Measurements from ENCODE around the gene CDC14B.
"Not testable (repeated sequence)": the region's sequence is repeated elsewhere in the genome, so short reads cannot be mapped to it uniquely, and the experiment has no call there.

Gene CDC14B

GRCh38 chr9:96582199-96582598 lies 37.4 kb downstream of the CDC14B start:
- DNase-seq, result not testable (repeated sequence)

DNA sequence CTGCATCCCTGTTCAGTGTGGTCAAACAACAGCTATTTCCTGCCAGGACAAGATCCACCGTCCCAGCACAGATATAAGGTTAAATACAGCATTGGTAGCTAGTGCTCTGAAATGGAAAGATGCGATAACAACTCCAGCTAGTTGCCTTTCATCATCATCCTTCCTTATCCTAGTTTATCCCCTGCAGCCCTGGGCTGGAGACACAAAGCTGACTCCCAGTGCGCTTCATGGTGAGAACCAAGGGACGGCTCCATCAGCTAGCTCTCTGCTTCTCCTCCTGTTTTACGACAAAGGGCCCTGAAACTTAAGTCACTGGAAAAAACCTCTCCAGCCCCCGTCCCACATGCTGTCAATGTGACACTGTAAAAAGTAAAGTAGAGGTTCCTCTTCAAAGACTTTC lies 37.9 kb downstream of the CDC14B start:
- no peak for DNase-seq

DNA sequence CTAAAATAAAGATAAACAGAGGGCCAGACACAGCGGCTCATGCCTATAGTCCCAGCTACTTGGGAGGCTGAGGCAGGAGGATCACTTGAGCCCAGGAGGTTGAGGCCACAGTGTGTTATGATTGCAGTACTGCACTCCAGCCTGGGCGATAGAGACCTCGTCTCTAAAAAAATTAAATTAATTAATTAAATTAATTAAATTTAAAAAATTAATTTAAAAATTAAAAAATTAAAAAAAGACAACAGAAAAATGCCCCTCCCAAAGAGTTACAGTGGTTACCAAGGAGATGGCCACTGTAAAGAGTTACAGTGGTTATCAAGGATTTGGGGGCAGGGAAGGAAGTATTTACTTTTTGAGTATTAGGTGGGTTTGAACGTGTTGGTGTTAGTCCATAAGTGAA lies 38.3 kb downstream of the CDC14B start:
- DNase-seq, result no peak

DNA sequence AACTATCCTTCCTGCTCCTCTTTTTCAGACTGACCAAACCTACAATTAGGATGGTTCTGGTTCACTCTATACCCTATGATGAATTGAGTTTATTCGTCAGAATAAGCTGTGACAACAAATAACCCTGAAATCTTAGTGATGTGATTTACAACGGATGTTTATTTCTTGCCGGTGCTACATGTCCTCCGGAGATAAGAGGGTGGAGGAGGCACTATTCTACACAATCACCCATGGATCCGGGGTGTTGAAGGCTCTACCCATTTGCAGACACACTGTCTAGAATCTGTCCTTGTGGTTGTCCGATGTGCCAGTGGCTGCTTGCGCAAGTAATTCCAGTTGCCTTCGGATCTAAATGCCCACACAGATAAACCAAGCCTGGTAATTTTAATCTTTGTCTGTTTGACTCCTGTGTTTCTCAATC lies 44.7 kb downstream of the CDC14B start:
- DNase-seq, result no peak

GRCh38 chr9:96574455-96574854 lies 45.2 kb downstream of the CDC14B start:
- DNase-seq, result no peak

GRCh38 chr9:96567203-96567700 lies 52.4 kb downstream of the CDC14B start:
- DNase-seq, result no peak

DNA sequence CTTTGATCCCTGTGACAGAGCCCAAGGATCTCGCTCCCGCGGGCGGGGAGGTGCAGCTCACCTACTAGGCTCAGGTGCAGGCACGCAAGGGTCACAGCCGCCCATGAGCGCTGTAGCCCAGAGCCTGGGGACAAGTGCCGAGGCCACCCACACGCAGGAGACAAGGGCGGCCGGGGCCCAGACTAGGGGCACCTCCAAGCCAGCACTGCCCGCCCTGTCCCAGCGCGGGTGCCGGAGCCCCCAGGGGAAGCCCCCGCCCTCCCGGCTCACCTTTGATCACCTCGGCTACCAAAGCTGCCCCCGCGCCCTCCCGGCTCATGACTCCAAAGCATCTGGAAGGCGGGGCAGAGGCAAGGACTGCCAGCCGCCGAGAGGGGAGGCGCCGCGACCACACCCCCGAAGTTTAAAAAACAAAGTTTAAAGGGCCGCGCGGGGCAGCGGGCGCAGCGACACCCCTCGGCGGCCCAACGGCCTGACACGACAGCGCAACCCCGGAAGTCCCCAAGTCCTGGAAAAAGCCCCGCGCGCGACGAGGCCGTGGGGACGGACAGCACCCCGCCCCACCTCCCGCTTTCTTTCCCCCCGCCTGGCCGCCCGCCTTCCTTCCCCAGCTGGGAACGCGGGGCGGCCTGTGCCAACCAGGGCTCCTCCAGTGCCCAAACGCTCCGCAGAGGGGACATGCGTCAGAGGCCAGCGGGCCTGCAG lies 53.0 kb downstream of the CDC14B start:
- peak; percentile 86 for DNase-seq

DNA sequence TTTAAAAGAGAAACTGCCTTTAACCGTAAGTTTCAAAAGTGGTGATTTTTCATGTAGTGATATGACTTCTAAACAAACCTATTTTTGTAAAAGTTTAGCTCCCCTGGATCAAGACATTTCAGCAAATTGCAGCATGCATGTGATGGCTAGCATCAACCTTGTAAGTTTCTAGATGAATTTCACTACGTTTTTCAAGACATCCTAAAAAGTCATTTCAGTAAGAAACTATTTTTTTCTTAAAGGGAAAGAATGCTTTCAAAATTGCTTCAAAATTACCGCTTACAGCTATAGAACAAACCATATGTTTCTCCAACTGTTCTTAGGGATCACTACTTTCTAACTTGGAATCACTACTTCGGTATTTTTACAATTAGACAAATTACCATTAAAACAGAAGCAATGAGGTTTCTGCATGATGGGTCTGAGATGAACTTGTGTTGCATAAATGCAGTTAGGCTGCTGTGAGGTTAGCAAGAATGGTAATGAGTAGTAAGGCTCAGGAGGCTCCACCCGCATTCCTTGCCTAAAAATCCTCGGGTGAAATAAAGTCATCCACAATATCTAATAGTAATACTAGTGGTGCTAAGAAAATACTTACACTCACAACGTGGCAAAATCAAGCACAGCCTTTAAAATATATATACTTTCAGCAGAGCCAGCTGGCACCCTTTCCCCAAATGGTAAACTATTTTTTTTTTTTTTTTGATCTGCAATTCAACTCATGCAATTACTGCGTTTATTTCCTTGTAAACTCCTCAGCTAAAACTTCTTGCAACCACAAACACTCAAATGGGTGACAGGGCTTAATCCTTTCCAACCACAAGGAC lies 53.8 kb downstream of the CDC14B start:
- DNase-seq, result no peak

GRCh38 chr9:96564217-96564616 lies 55.4 kb downstream of the CDC14B start:
- no peak for DNase-seq

DNA sequence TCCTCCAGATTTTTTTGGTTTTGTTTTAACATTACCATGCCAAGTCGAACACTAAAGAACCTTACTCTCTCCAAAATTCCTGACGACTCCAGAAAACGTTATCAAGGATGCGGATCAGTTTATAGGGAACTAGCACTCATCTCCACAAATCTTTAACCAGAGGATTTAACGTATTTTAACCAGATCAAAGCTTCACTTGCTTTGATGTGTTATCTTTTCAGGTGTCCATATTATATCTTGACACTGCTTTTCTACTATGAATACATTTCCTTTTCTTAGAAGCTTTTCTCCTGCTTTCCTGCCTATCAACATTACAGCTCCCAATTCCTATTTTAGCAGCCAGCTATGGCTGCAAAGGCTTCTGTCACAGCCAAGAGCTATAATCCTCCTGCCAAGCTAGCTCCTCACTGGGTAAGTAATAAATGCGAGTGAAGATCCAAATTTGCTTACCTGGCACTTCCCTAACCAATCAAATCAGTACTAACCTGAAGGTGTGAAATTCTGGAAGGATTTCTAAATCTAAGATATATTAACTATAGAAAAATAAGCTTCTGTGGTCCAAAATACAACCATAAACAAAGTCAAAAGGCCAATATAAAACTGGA lies 60.2 kb downstream of the CDC14B start:
- no peak for DNase-seq

GRCh38 chr9:96557921-96558320 lies 61.7 kb downstream of the CDC14B start:
- DNase-seq, result no peak

DNA sequence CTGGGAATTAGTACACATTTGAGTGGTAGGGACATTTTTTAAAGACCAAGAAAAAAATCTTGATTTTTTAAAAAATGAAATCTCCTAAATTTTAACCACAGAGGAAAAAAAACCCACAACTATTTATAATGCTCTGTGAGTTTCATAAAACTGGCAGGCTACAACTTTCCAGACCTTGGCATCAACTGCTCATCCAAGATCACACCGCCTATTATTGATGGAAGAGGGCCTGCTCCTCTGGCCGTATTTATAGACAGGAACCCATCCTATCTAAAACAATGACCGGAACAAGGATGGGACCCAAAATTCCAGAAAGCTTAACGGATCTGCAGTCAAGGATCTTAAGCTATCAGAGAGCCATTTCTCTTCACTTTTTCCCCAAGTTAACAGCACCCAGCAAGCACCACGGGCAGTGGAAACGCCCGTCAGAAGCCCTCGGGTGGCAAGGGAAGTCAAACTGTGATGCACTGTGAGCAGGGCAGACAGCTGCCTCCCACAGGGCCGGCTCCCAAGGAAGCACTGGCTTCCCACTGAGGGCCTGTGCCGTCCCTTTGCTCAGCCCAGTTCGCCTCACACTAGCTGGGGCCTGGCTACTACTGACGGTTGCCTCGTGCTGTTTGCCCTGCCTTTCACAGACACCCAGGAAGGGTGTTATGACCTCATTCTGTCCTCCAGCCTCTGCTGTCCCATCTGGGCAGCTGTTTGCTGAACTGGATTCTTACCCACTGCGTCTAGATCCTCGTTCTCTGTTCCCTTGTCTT lies 62.8 kb downstream of the CDC14B start:
- no peak for DNase-seq

DNA sequence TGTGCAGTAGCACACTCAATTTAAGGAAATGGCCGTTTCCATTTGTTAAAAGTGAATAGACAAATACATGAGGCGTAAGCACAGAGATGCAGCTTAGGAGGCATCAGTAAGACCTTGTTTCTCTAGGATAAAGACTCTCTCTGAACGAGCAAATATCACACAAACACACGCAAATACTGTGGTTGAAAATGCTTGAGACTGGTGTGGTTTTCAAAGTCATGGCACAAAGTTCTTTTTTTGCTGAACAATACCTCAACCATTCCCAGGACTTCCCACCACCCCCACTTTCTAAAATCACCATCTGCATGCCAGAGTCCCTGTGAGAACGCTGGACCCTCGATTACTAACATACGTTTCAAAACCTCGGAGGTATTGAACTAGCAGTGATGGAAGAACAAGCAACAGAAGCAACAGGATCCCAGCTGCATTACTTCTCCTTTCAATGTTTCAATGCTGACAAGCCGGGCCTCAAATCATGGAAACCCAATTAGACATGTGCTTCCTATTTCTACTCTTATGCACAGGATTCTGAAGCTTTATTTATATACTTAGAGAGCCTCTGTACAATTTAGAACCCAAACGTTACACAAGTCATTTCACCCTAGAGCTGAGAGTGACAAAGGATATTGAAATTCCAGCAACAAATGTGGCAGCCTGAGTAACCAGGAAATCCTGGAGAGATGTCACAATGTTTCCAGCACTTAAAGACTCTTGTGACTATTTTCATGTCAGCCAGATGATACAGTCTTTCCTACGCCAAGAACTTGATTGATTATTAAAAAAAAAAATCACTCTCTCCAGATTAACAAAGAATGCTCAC lies 63.9 kb downstream of the CDC14B start:
- DNase-seq, result no peak

DNA sequence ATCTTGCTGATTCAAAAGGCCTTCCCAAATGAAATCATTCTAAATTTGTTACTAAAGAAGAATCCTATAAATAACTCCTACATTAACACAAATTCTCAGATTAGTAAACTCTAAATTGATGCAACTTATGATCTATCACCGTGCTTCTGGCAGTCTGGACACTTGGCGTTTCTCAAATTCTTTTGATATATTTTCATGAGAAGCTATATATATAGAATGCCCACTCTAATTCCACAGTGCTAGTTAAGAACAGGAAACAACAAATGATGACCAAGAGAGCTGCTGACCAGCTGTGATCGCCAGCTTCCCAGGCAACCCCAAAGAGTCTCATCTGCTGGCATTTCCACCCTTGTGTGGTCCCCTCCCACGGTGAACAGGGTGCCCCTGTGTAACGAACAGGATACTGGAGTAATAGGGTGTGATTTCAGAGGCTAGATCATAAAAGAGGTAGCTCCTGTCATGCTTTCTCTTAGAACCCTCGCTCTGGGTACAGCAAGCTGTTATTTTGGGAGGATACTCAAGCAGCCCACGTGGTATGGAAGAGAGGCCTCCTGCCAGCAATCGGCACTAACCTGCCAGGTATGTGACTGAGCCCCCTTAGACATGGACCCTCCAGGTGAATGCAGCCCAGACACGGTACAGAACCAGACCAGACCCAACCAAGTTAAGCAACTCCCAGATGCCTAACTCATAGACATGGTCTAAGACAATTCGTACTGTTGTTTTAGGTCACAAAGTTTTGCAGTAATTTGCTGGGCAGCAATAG lies 64.7 kb downstream of the CDC14B start:
- DNase-seq, result no peak

DNA sequence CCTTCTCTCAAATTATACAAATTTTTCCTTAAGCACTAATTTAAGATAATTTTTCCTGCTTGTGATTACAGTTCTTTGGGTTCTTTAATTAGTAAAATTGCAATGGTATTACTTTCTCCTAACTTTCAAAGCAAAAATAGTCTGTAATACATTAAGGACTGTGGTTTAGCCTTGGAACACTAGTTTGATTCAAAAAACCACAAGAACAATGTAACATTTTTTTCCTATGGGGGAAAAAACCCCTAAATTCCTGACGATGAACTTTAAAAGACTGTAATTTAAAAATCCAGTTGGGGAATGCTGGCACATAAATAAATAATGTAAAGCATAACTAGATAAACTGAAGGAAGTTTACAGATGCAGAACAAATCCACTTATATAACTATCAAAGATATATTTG lies 65.3 kb downstream of the CDC14B start:
- DNase-seq, result no peak

GRCh38 chr9:96553070-96553469 lies 66.6 kb downstream of the CDC14B start:
- DNase-seq, result no peak

- no peak for DNase-seq
These were observed 68.2 kb downstream of the CDC14B start for GRCh38 chr9:96551403-96551802.

- no peak for DNase-seq
These were observed 69.0 kb downstream of the CDC14B start for GRCh38 chr9:96550659-96551058.

- not testable (repeated sequence) for DNase-seq
These were observed 76.5 kb downstream of the CDC14B start for GRCh38 chr9:96543131-96543530.

GRCh38 chr9:96540106-96540505 lies 79.5 kb downstream of the CDC14B start:
- DNase-seq, result no peak

GRCh38 chr9:96532173-96532572 lies 87.5 kb downstream of the CDC14B start:
- no peak for DNase-seq

Measured in activated CD8-positive, alpha-beta memory T cell treated with anti-CD3 and anti-CD28 coated beads, Interleukin-2, amount 50 U/mL, for 48 hours (primary cell).